Uterus (tissue), 2 donors: Measurements from ENCODE around the gene SPRY4.

Experiments used
- CTCF ChIP-seq, 4 experiments: fragments of 200-600 bp in 2 of 4; fragments of 450-650 bp in 2 of 4; sonication (generic) in 2 of 4; IDR thresholded peaks; one replicate each; pipeline ENCODE4 v1.5.1; 2016 to 2019; ENCODE audit warnings: antibody characterized with exemption in 4 of 4, mild to moderate bottlenecking in 2 of 4, moderate library complexity in 1 of 4
- POLR2A ChIP-seq, 2 donors: fragments of 450-650 bp; IDR thresholded peaks; one replicate each; pipeline ENCODE4 v1.6.1; 2016; ENCODE audit warnings: antibody characterized with exemption in 2 of 2, mild to moderate bottlenecking in 1 of 2, moderate library complexity in 1 of 2

GRCh38 chr5:142303565-142303964 is 21.3 kb downstream of the SPRY4 start:
- no peak for TF ChIP-seq CTCF (IDR thresholded peaks at IDR 0.05)
- no peak for TF ChIP-seq POLR2A (IDR thresholded peaks at IDR 0.05)
